H9 (cell line): ENCODE measurements around the gene PRR11. TPM values are rescaled to one million over a fixed set of nuclear protein-coding genes. Genes with fewer than 3 reads are reported as not detected.

Experiments used
- DNase-seq: peaks from one replicate; pipeline ENCODE4 v3.0.0-alpha.2; 2017
- H2AFZ ChIP-seq: one replicate; pipeline ENCODE4 v1.6.1; 2013; ENCODE audit warnings: mild to moderate bottlenecking, low read length, control low read depth, moderate library complexity
- H2AK5ac ChIP-seq: 2 replicates; pipeline ENCODE4 v1.6.1; 2013; ENCODE audit warnings: low read length, control low read depth, mixed read lengths; ENCODE audit not compliant: insufficient read length
- H2BK120ac ChIP-seq: one replicate; pipeline ENCODE4 v1.6.1; 2013; ENCODE audit warnings: low read depth, mild to moderate bottlenecking, low read length, control low read depth, inconsistent platforms; ENCODE audit not compliant: poor library complexity, severe bottlenecking
- H2BK12ac ChIP-seq: 2 replicates; pipeline ENCODE4 v1.6.1; 2013; ENCODE audit warnings: low read length, control low read depth, mixed read lengths, low read depth; ENCODE audit not compliant: insufficient read length
- H2BK15ac ChIP-seq: 2 replicates; pipeline ENCODE4 v1.6.1; 2013; ENCODE audit warnings: low read depth, low read length, control low read depth
- H2BK20ac ChIP-seq: one replicate; pipeline ENCODE4 v1.6.1; 2013; ENCODE audit warnings: low read depth, mild to moderate bottlenecking, low read length, control low read depth, inconsistent platforms; ENCODE audit not compliant: poor library complexity, severe bottlenecking
- H2BK5ac ChIP-seq: 2 replicates; pipeline ENCODE4 v1.6.1; 2013; ENCODE audit warnings: low read length, control low read depth, mixed read lengths; ENCODE audit not compliant: insufficient read length
- H3K14ac ChIP-seq: 2 replicates; pipeline ENCODE4 v1.6.1; 2013; ENCODE audit warnings: low read length, control low read depth; ENCODE audit not compliant: insufficient read depth
- H3K18ac ChIP-seq: 2 replicates; pipeline ENCODE4 v1.6.1; 2013; ENCODE audit warnings: low read depth, mild to moderate bottlenecking, mixed read lengths, low read length, control low read depth; ENCODE audit not compliant: insufficient read length
- H3K23ac ChIP-seq: 2 replicates; pipeline ENCODE4 v1.6.1; 2013; ENCODE audit warnings: low read length, control low read depth, mixed read lengths, low read depth; ENCODE audit not compliant: insufficient read length
- H3K23me2 ChIP-seq: 2 replicates; pipeline ENCODE4 v1.6.1; 2013; ENCODE audit warnings: low read depth, mild to moderate bottlenecking, mixed read lengths, low read length, control low read depth; ENCODE audit not compliant: insufficient read length, poor library complexity, severe bottlenecking
- H3K27ac ChIP-seq: 2 replicates; pipeline ENCODE4 v1.5.1; 2013; ENCODE audit warnings: low read length, control low read depth, mixed read lengths, low read depth; ENCODE audit not compliant: insufficient read length
- H3K27me3 ChIP-seq: 2 replicates; pipeline ENCODE4 v1.6.1; 2013; ENCODE audit warnings: low read length, control low read depth, inconsistent platforms; ENCODE audit not compliant: insufficient read depth
- H3K4ac ChIP-seq: 2 replicates; pipeline ENCODE4 v1.6.1; 2013; ENCODE audit warnings: low read depth, mild to moderate bottlenecking, control low read depth, inconsistent platforms, low read length, moderate library complexity
- H3K4me1 ChIP-seq: 2 replicates; pipeline ENCODE4 v1.6.1; 2013; ENCODE audit warnings: low read length, control low read depth, inconsistent platforms; ENCODE audit not compliant: insufficient read depth
- H3K4me2 ChIP-seq: 2 replicates; pipeline ENCODE4 v1.6.1; 2013; ENCODE audit warnings: low read length, control low read depth, mixed read lengths; ENCODE audit not compliant: insufficient read length, insufficient read depth
- H3K56ac ChIP-seq: 2 replicates; pipeline ENCODE4 v1.6.1; 2013; ENCODE audit warnings: low read depth, mild to moderate bottlenecking, mixed read lengths, low read length, control low read depth; ENCODE audit not compliant: insufficient read length
- H3K79me1 ChIP-seq: 2 replicates; pipeline ENCODE4 v1.6.1; 2013; ENCODE audit warnings: low read depth, mild to moderate bottlenecking, moderate library complexity, low read length, control low read depth, inconsistent platforms; ENCODE audit not compliant: insufficient read depth, poor library complexity, severe bottlenecking
- H3K79me2 ChIP-seq: 2 replicates; pipeline ENCODE4 v1.6.1; 2013; ENCODE audit warnings: low read length, control low read depth, inconsistent platforms; ENCODE audit not compliant: insufficient read depth
- H3K9ac ChIP-seq: 2 replicates; pipeline ENCODE4 v1.6.1; 2013; ENCODE audit warnings: low read length, control low read depth, mixed read lengths; ENCODE audit not compliant: insufficient read length; ENCODE audit errors: extremely low read depth
- H3K9me3 ChIP-seq: one replicate; pipeline ENCODE4 v1.6.1; 2013; ENCODE audit warnings: low read depth, low read length, inconsistent platforms; ENCODE audit not compliant: control insufficient read depth
- H3T11ph ChIP-seq: one replicate; pipeline ENCODE4 v1.6.1; 2013; ENCODE audit warnings: mild to moderate bottlenecking, low read length, control low read depth, inconsistent platforms
- H4K20me1 ChIP-seq: one replicate; pipeline ENCODE4 v1.6.1; 2013; ENCODE audit not compliant: control insufficient read depth, insufficient read length, insufficient read depth
- H4K5ac ChIP-seq: 2 replicates; pipeline ENCODE4 v1.6.1; 2013; ENCODE audit warnings: low read depth, mild to moderate bottlenecking, mixed read lengths, low read length, control low read depth; ENCODE audit not compliant: insufficient read length
- H4K8ac ChIP-seq: replicated peaks from 2 replicates; pipeline ENCODE4 v1.6.1; 2013; ENCODE audit warnings: low read length, control low read depth, mixed read lengths, low read depth; ENCODE audit not compliant: insufficient read length
- H4K91ac ChIP-seq: 2 replicates; pipeline ENCODE4 v1.6.1; 2013; ENCODE audit warnings: low read depth, mild to moderate bottlenecking, moderate library complexity, mixed read lengths, low read length, control low read depth; ENCODE audit not compliant: insufficient read length
- H3K27ac Mint-ChIP-seq, 3 experiments: 2 replicates in 2 of 3; 3 replicates in 1 of 3; pipeline ENCODE4 v1.8.0; 2020 to 2021; ENCODE audit warnings: mixed read lengths in 3 of 3, mild to moderate bottlenecking in 1 of 3, moderate library complexity in 1 of 3
- H3K27me3 Mint-ChIP-seq: 2 replicates; pipeline ENCODE4 v1.8.0; 2021; ENCODE audit warnings: low read depth, mild to moderate bottlenecking, moderate library complexity, mixed read lengths
- H3K36me3 Mint-ChIP-seq, 3 experiments: 2 replicates in 2 of 3; 3 replicates in 1 of 3; pipeline ENCODE4 v1.8.0; 2020 to 2021; ENCODE audit warnings: low read depth in 3 of 3, mixed read lengths in 3 of 3; ENCODE audit not compliant: insufficient read depth in 1 of 3
- H3K4me1 Mint-ChIP-seq, 2 experiments: 2 replicates each; pipeline ENCODE4 v1.8.0; 2020; ENCODE audit warnings: mixed read lengths in 2 of 2
- H3K4me3 Mint-ChIP-seq, 2 experiments: 2 replicates in 1 of 2; 3 replicates in 1 of 2; pipeline ENCODE4 v1.8.0; 2020 to 2021; ENCODE audit warnings: mild to moderate bottlenecking in 2 of 2, mixed read lengths in 2 of 2, moderate library complexity in 1 of 2
- H3K9me3 Mint-ChIP-seq, 2 experiments: 2 replicates in 1 of 2; 3 replicates in 1 of 2; pipeline ENCODE4 v1.8.0; 2020; ENCODE audit warnings: mild to moderate bottlenecking in 2 of 2, mixed read lengths in 2 of 2, moderate library complexity in 1 of 2
- WGBS: extraction: QIAGEN DNeasy Blood & Tissue Kit; methylation state at CpG from one replicate; pipeline ENCODE4 v1.1.7; 2013; ENCODE audit warnings: missing lambda C conversion rate, low lambda C conversion rate, mixed read lengths; ENCODE audit not compliant: insufficient read length; ENCODE audit errors: extremely low coverage; 5-methylcytosine and 5-hydroxymethylcytosine counted together
- total RNA-seq: library from RNA; stranded (reverse); gene quantifications from 2 replicates; pipeline ENCODE4 v1.2.1, GENCODE V29; 2021
- TF ChIP-seq, protein P1 (sequence below): fragments of 200-600 bp; sonication (generic); conservative IDR thresholded peaks from 3 replicates; pipeline ENCODE4 v1.8.0; 2021; ENCODE audit warnings: antibody characterized with exemption, mild to moderate bottlenecking

The PRR11 gene
- total RNA-seq, 1 experiment from 2014 or later, result 70.7 TPM

DNA sequence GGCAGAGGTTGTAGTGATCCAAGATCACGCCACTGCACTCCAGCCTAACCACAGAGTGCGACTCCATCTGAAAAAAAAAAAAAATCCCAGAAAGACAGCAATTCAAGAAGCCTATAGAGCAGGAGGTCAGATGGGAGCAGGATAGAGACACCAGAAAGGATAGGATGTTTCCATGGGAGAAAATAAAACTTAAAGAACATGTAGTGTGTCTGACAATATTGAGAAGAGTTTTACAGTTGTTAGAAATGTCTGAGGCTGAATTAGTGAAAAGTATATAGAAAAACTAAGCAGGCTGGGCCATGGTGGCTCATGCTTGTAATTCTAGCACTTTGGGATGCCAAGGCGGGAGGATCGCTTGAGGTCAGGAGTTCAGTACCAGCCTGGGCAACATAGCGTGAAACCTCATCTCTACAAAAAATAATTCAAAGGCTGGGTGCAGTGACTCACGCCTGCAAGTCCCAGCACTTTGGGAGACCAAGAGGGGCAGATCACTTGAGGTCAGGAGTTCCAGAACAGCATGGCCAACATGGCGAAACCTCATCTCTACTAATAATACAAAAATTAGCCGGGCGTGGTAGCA lies 33.6 kb upstream of the PRR11 start:
- H3K23me2 ChIP-seq, result no peaks in the 10 kb centered on the region
- TF ChIP-seq, protein P1, sequence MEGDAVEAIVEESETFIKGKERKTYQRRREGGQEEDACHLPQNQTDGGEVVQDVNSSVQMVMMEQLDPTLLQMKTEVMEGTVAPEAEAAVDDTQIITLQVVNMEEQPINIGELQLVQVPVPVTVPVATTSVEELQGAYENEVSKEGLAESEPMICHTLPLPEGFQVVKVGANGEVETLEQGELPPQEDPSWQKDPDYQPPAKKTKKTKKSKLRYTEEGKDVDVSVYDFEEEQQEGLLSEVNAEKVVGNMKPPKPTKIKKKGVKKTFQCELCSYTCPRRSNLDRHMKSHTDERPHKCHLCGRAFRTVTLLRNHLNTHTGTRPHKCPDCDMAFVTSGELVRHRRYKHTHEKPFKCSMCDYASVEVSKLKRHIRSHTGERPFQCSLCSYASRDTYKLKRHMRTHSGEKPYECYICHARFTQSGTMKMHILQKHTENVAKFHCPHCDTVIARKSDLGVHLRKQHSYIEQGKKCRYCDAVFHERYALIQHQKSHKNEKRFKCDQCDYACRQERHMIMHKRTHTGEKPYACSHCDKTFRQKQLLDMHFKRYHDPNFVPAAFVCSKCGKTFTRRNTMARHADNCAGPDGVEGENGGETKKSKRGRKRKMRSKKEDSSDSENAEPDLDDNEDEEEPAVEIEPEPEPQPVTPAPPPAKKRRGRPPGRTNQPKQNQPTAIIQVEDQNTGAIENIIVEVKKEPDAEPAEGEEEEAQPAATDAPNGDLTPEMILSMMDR, result no peak
- no peak overlapping the region for H4K91ac ChIP-seq
- no peak overlapping the region for H3K4me3 Mint-ChIP-seq
- no peak overlapping the region for H2BK5ac ChIP-seq
- no peak overlapping the region for H3K18ac ChIP-seq
- H3K27ac Mint-ChIP-seq, result peak overlapping the region in 1 of 3 experiments; percentile 12; a peak in 1 of 7 replicates
- H3K27me3 ChIP-seq, result no peaks in the 10 kb centered on the region
- no peak overlapping the region for H3K56ac ChIP-seq
- H2AFZ ChIP-seq, result no peak overlapping the region
- H3K36me3 Mint-ChIP-seq, result peaks cover 21 to 53% (median 46%) of the 10 kb centered on the region in 3 experiments; a peak in 6 of 7 replicates
- no peaks in the 10 kb centered on the region for H3K79me2 ChIP-seq
- no peak overlapping the region for H3K9ac ChIP-seq
- H3K27ac ChIP-seq, result no peak overlapping the region
- WGBS, result no CpG with 5 or more reads among the region's 9 CpGs
- H2BK20ac ChIP-seq, result no peak overlapping the region
- no peak overlapping the region for H2BK15ac ChIP-seq
- no peak overlapping the region for H4K8ac ChIP-seq
- H3K79me1 ChIP-seq, result peaks cover 6% of the 10 kb centered on the region
- DNase-seq, result no peak
- H2BK12ac ChIP-seq, result no peak overlapping the region
- H4K20me1 ChIP-seq, result no peaks in the 10 kb centered on the region
- H3K4me1 ChIP-seq, result no peaks in the 10 kb centered on the region
- no peak overlapping the region for H4K5ac ChIP-seq
- H2BK120ac ChIP-seq, result no peak overlapping the region
- no peaks in the 10 kb centered on the region for H3K9me3 ChIP-seq
- no peak overlapping the region for H3K23ac ChIP-seq
- H2AK5ac ChIP-seq, result no peak overlapping the region
- H3K4me1 Mint-ChIP-seq, result no peaks in the 10 kb centered on the region
- no peak overlapping the region for H3K4me2 ChIP-seq
- H3T11ph ChIP-seq, result no peak overlapping the region
- H3K9me3 Mint-ChIP-seq, result no peaks in the 10 kb centered on the region
- no peaks in the 10 kb centered on the region for H3K27me3 Mint-ChIP-seq
- no peak overlapping the region for H3K4ac ChIP-seq
- H3K14ac ChIP-seq, result no peak overlapping the region
